Measurements from ENCODE around the gene SPTY2D1.
"Not testable (repeated sequence)": the region's sequence is repeated elsewhere in the genome, so short reads cannot be mapped to it uniquely, and the experiment has no call there.

The SPTY2D1 gene

GRCh38 chr11:18617688-18618341 lies 16.3 kb downstream of the SPTY2D1 start:
- peak in 5 of 6 experiments; percentile 1 to 70 (median 61) for DNase-seq

GRCh38 chr11:18615628-18616392 lies 18.3 kb downstream of the SPTY2D1 start:
- no peak for DNase-seq

GRCh38 chr11:18614667-18615066 lies 19.5 kb downstream of the SPTY2D1 start:
- no peak for DNase-seq

GRCh38 chr11:18612394-18612793 lies 21.7 kb downstream of the SPTY2D1 start:
- DNase-seq = no peak

- DNase-seq = no peak
Observed at GRCh38 chr11:18611196-18611595, 22.9 kb downstream of the SPTY2D1 start.

- no peak for DNase-seq
Observed at GRCh38 chr11:18608376-18608775, 25.8 kb downstream of the SPTY2D1 start.

GRCh38 chr11:18600915-18601569 lies 33.1 kb downstream of the SPTY2D1 start:
- DNase-seq = no peak

- DNase-seq = no peak
Observed at GRCh38 chr11:18599739-18600230, 34.4 kb downstream of the SPTY2D1 start, which contains the start of gene MISFA. TSS of gene MISFA (plus strand) at chr11:18599789. CDS start at chr11:18599929, 140 bp downstream.

- DNase-seq = no peak
Observed at GRCh38 chr11:18594999-18595749, 39.0 kb downstream of the SPTY2D1 start.

- DNase-seq = not testable (repeated sequence)
Observed at GRCh38 chr11:18594088-18594487, 40.1 kb downstream of the SPTY2D1 start.

GRCh38 chr11:18590571-18590970 lies 43.6 kb downstream of the SPTY2D1 start:
- no peak for DNase-seq

- peak; percentile 7 to 52 (median 29) for DNase-seq
Observed at GRCh38 chr11:18588297-18589252, 45.6 kb downstream of the SPTY2D1 start, which contains the start of gene UEVLD. TSS of gene UEVLD (minus strand) at chr11:18588734. CDS start at chr11:18588654, 80 bp downstream.

GRCh38 chr11:18581825-18582224 lies 52.3 kb downstream of the SPTY2D1 start:
- no peak for DNase-seq

GRCh38 chr11:18580113-18580766 lies 53.9 kb downstream of the SPTY2D1 start:
- DNase-seq = no peak

- DNase-seq = no peak
Observed at GRCh38 chr11:18578975-18579598, 55.1 kb downstream of the SPTY2D1 start.

GRCh38 chr11:18575361-18575760 lies 58.8 kb downstream of the SPTY2D1 start:
- no peak for DNase-seq

GRCh38 chr11:18567081-18567480 lies 67.1 kb downstream of the SPTY2D1 start:
- no peak for DNase-seq

GRCh38 chr11:18566406-18566805 lies 67.7 kb downstream of the SPTY2D1 start:
- no peak for DNase-seq

GRCh38 chr11:18564149-18564548 lies 70.0 kb downstream of the SPTY2D1 start:
- no peak for DNase-seq

- no peak for DNase-seq
Observed at GRCh38 chr11:18563090-18563730, 70.9 kb downstream of the SPTY2D1 start.
